KMS-11 (cell line): ENCODE results near the gene G0S2.
"Not testable (repeated sequence)": the region's sequence is repeated elsewhere in the genome, so short reads cannot be mapped to it uniquely, and the experiment has no call there.

ENCODE experiments used
- H2AFZ ChIP-seq: fragments of 200-600 bp; sonication (generic); 2 replicates; pipeline ENCODE4 v1.6.1; 2016; ENCODE audit warnings: antibody characterized with exemption, mixed run types, low read depth
- H3K27ac ChIP-seq: fragments of 200-600 bp; sonication (generic); 2 replicates; pipeline ENCODE4 v1.6.1; 2016; ENCODE audit warnings: mild to moderate bottlenecking, mixed run types
- H3K27me3 ChIP-seq: fragments of 200-600 bp; sonication (generic); 2 replicates; pipeline ENCODE4 v1.6.1; 2017; ENCODE audit warnings: mild to moderate bottlenecking, low read depth, mixed run types, moderate library complexity; ENCODE audit not compliant: insufficient read depth
- H3K36me3 ChIP-seq: fragments of 200-600 bp; sonication (generic); 2 replicates; pipeline ENCODE4 v1.6.1; 2017; ENCODE audit warnings: mild to moderate bottlenecking, mixed run types; ENCODE audit not compliant: insufficient read depth
- H3K4me1 ChIP-seq: fragments of 200-600 bp; sonication (generic); 2 replicates; pipeline ENCODE4 v1.6.1; 2016; ENCODE audit warnings: mild to moderate bottlenecking, low read depth, mixed run types; ENCODE audit not compliant: poor library complexity, severe bottlenecking
- H3K4me2 ChIP-seq: fragments of 200-600 bp; sonication (generic); 2 replicates; pipeline ENCODE4 v1.7.0; 2016; ENCODE audit warnings: mild to moderate bottlenecking, mixed run types
- H3K4me3 ChIP-seq: fragments of 200-600 bp; sonication (generic); IDR thresholded peaks from 2 replicates; pipeline ENCODE4 v1.6.1; 2017; ENCODE audit warnings: low read depth, low read length, mixed read lengths; ENCODE audit not compliant: insufficient read depth
- H3K79me2 ChIP-seq: fragments of 200-600 bp; sonication (generic); 2 replicates; pipeline ENCODE4 v1.6.1; 2016; ENCODE audit warnings: low read depth, mixed run types; ENCODE audit not compliant: insufficient read depth
- H3K9ac ChIP-seq: fragments of 200-600 bp; sonication (generic); 2 replicates; pipeline ENCODE4 v1.6.1; 2016; ENCODE audit warnings: mild to moderate bottlenecking, mixed run types
- H4K20me1 ChIP-seq: fragments of 200-600 bp; sonication (generic); 2 replicates; pipeline ENCODE4 v1.6.1; 2016; ENCODE audit warnings: mild to moderate bottlenecking, mixed run types; ENCODE audit not compliant: insufficient read depth
- CTCF ChIP-seq: fragments of 200-600 bp; sonication (generic); conservative IDR thresholded peaks from 2 replicates; pipeline ENCODE4 v1.6.1; 2017; ENCODE audit warnings: low read depth, mild to moderate bottlenecking, antibody characterized with exemption, low read length, moderate library complexity, mixed read lengths

G0S2 gene

GRCh38 chr1:209696673-209697072, 21.5 kb downstream of the G0S2 start:
- no peak overlapping the region for H2AFZ ChIP-seq
- no peak for TF ChIP-seq CTCF
- H3K4me3 ChIP-seq: no peak overlapping the region
- H3K27me3 ChIP-seq: no peaks in the 10 kb centered on the region
- H3K27ac ChIP-seq: no peak overlapping the region
- no peaks in the 10 kb centered on the region for H3K79me2 ChIP-seq
- no peak overlapping the region for H3K9ac ChIP-seq
- H3K4me1 ChIP-seq: no peaks in the 10 kb centered on the region
- no peak overlapping the region for H3K4me2 ChIP-seq
- no peaks in the 10 kb centered on the region for H4K20me1 ChIP-seq
- H3K36me3 ChIP-seq: no peaks in the 10 kb centered on the region

- Histone ChIP-seq H3K9ac (no peak overlapping the region), H3K27me3 (no peaks in the 10 kb centered on the region), H3K27ac (no peak overlapping the region), H3K79me2 (no peaks in the 10 kb centered on the region), H4K20me1 (no peaks in the 10 kb centered on the region), H3K4me2 (no peak overlapping the region), H3K4me3 (no peak overlapping the region), H3K36me3 (no peaks in the 10 kb centered on the region), H3K4me1 (no peaks in the 10 kb centered on the region), H2AFZ (no peak overlapping the region)
- no peak for TF ChIP-seq CTCF
These were observed 21.9 kb downstream of the G0S2 start for GRCh38 chr1:209697126-209697525.

GRCh38 chr1:209700686-209701085, 25.5 kb downstream of the G0S2 start:
- not testable (repeated sequence) for H3K9ac ChIP-seq, H3K4me1 ChIP-seq, H3K27ac ChIP-seq, H3K36me3 ChIP-seq, H3K4me3 ChIP-seq, H3K4me2 ChIP-seq, H2AFZ ChIP-seq, H3K79me2 ChIP-seq, H3K27me3 ChIP-seq, H4K20me1 ChIP-seq

GRCh38 chr1:209702832-209703231, 27.6 kb downstream of the G0S2 start:
- peaks cover 8% of the 10 kb centered on the region for H3K4me1 ChIP-seq
- H3K9ac ChIP-seq: no peak overlapping the region
- no peak for TF ChIP-seq CTCF

GRCh38 chr1:209703834-209704504, 28.8 kb downstream of the G0S2 start:
- Histone ChIP-seq H3K27ac (no peak overlapping the region), H4K20me1 (no peaks in the 10 kb centered on the region), H2AFZ (no peak overlapping the region), H3K4me1 (peaks cover 8% of the 10 kb centered on the region), H3K79me2 (no peaks in the 10 kb centered on the region), H3K4me3 (no peak overlapping the region), H3K36me3 (no peaks in the 10 kb centered on the region), H3K4me2 (no peak overlapping the region), H3K9ac (no peak overlapping the region), H3K27me3 (no peaks in the 10 kb centered on the region)
- TF ChIP-seq CTCF: no peak

More at GRCh38 chr1:209702832-209703231, 27.6 kb downstream of the G0S2 start:
- no peak overlapping the region for H3K4me2 ChIP-seq
- H3K27ac ChIP-seq: no peak overlapping the region
- no peaks in the 10 kb centered on the region for H4K20me1 ChIP-seq
- no peaks in the 10 kb centered on the region for H3K79me2 ChIP-seq
- H2AFZ ChIP-seq: no peak overlapping the region
- no peaks in the 10 kb centered on the region for H3K27me3 ChIP-seq
- no peaks in the 10 kb centered on the region for H3K36me3 ChIP-seq
- no peak overlapping the region for H3K4me3 ChIP-seq
